ENCODE results near the gene TRUB2. TPM values are rescaled to one million over a fixed set of nuclear protein-coding genes. Genes with fewer than 3 reads are reported as not detected.
A peak's percentile ranks its signal among the peaks of the same experiment; 100 is the strongest.

Gene TRUB2
- total and polyA plus RNA-seq, 2 of the 13 experiments (the other 11 are each of a cell fraction or from before 2014, with no cell fraction given) = 22.3 to 41.2 TPM

DNA sequence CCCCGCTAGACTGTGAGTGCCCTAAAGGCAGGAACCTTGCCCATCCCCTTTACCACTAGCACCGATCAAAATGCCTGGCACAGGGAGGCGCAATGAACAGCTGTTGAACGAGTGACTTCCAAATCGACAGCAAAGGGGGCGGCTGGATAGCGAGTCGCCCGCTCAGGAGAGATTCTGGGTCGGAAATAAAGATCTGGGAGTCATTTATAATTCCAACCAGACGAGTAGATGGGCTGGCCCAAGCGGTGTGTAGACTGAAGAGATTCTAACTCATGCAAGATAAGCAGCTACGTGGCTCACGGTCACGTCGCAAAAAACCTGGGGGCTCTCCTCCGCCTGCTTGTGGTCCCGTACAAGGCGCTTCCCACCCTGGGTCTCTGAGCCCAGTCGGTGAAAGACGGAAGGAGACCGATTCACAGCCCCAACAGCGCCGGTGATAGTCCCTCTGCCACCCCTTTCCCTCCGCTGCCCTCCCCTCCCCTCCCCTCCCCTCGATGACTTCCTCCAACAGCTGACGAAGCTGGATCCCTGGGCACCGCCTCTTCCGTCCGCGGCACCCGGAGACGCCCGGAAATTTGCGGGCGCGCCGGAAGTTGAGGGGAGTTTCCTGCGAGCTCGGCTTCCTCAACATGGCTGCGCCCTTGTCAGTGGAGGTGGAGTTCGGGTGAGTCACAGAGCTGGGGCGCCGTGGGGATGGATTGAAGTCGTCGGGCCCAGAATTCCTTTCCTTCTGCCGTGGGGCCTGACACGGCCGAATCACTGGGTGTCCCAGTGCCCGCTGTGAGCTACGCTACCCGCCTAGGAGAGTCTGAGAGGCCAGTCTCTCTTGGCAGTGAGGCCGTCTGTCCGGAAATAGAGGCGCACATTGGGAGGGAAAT, 48.7 kb upstream of the TRUB2 start, which contains the start of gene URM1 (continued):
- TF ChIP-seq HNRNPLL (IDR thresholded peaks at IDR 0.05; ENCODE audit: low read depth, low read length, poor library complexity, severe bottlenecking) (peak; percentile 91), IRF9 (CRISPR knock-in tag; IDR thresholded peaks at IDR 0.05; ENCODE audit: borderline replicate concordance) (peak; percentile 58), ATAD3A (CRISPR knock-in tag; IDR thresholded peaks at IDR 0.05) (no peak), MYC (CRISPR knock-in tag; IDR thresholded peaks at IDR 0.05; ENCODE audit: borderline replicate concordance) (peak; percentile 40; the same call in 1 of the 2 replicates), ZNF18 (CRISPR knock-in tag; IDR thresholded peaks at IDR 0.05; ENCODE audit: insufficient replicate concordance) (peak; percentile 63), ZNF562 (CRISPR knock-in tag; IDR thresholded peaks at IDR 0.05; ENCODE audit: borderline replicate concordance) (no peak), KDM5A (IDR thresholded peaks at IDR 0.05; ENCODE audit: borderline replicate concordance, low read length) (peak; percentile 95), DZIP1 (CRISPR knock-in tag; IDR thresholded peaks at IDR 0.05) (peak; percentile 86; the same call in 1 of the 2 replicates), BRF2 (CRISPR knock-in tag; IDR thresholded peaks at IDR 0.05) (0 out of 2 replicates have a peak, but pooled peaks have one; percentile 24), HNRNPL (IDR thresholded peaks at IDR 0.05; ENCODE audit: low read depth, low read length) (peak; percentile 73; the same call in 1 of the 2 replicates), NR2F1 (CRISPR knock-in tag; IDR thresholded peaks at IDR 0.05) (0 out of 4 replicates have a peak, but pooled peaks of 1 of the 2 experiments have one; percentile 14), SOX6 (IDR thresholded peaks at IDR 0.05) (no peak), SOX6 (CRISPR knock-in tag; IDR thresholded peaks at IDR 0.05) (peak; percentile 39; the same call in 1 of the 2 replicates), TEAD3 (CRISPR knock-in tag; optimal IDR thresholded peaks at IDR 0.05; ENCODE audit: borderline replicate concordance) (peak; percentile 1), POLR2AphosphoS5 (IDR thresholded peaks at IDR 0.05; ENCODE audit: low read depth, low read length) (peak; percentile 81), KMT2B (CRISPR knock-in tag; IDR thresholded peaks at IDR 0.05) (0 out of 2 replicates have a peak, but pooled peaks have one; percentile 19), GZF1 (CRISPR knock-in tag; IDR thresholded peaks at IDR 0.05) (0 out of 2 replicates have a peak, but pooled peaks have one; percentile 23), REL (CRISPR knock-in tag; conservative IDR thresholded peaks at IDR 0.05) (no peak)
- TF ChIP-seq, protein P1, sequence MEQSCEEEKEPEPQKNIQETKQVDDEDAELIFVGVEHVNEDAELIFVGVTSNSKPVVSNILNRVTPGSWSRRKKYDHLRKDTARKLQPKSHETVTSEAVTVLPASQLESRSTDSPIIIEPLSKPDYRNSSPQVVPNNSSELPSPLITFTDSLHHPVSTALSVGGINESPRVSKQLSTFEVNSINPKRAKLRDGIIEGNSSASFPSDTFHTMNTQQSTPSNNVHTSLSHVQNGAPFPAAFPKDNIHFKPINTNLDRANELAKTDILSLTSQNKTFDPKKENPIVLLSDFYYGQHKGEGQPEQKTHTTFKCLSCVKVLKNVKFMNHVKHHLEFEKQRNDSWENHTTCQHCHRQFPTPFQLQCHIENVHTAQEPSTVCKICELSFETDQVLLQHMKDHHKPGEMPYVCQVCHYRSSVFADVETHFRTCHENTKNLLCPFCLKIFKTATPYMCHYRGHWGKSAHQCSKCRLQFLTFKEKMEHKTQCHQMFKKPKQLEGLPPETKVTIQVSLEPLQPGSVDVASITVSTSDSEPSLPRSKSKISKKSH (CRISPR knock-in tag; IDR thresholded peaks at IDR 0.05; ENCODE audit: borderline replicate concordance) = peak; percentile 77
